ENCODE results near the gene IDH3B.

GRCh38 chr20:2657674-2658073, 6.3 kb downstream of the IDH3B start:
- TF ChIP-seq GATA2 (IDR thresholded peaks at IDR 0.05; ENCODE audit: low read depth, low read length) (no peak), GATA3 (IDR thresholded peaks at IDR 0.05; ENCODE audit: low read depth, low read length) (no peak)

Measured in SH-SY5Y (cell line).